BE2C (cell line): ENCODE results near the gene CACHD1.
"Not testable (repeated sequence)": the region's sequence is repeated elsewhere in the genome, so short reads cannot be mapped to it uniquely, and the experiment has no call there.

Experiments
- DNase-seq: peaks from one replicate; pipeline ENCODE4 v3.0.0-alpha.2; 2020
- H3K27me3 ChIP-seq: fragments of 250-450 bp; sonication (Bioruptor Pico); 2 replicates; pipeline ENCODE4 v1.5.1; 2020; ENCODE audit warnings: mild to moderate bottlenecking
- H3K36me3 ChIP-seq: fragments of 250-450 bp; sonication (Bioruptor Pico); 2 replicates; pipeline ENCODE4 v1.5.1; 2020; ENCODE audit warnings: mild to moderate bottlenecking
- H3K4me1 ChIP-seq: fragments of 250-450 bp; sonication (Bioruptor Pico); 2 replicates; pipeline ENCODE4 v1.5.1; 2020
- H3K4me3 ChIP-seq: 2 replicates; pipeline ENCODE4 v1.5.1; 2011; ENCODE audit warnings: low read depth, low read length
- H3K9me3 ChIP-seq: fragments of 250-450 bp; sonication (Bioruptor Pico); 2 replicates; pipeline ENCODE4 v1.5.1; 2020
- CTCF ChIP-seq: IDR thresholded peaks from 2 replicates; pipeline ENCODE4 v1.5.1; 2012; ENCODE audit warnings: mild to moderate bottlenecking, low read depth, low read length

CACHD1 gene

GRCh38 chr1:64699327-64699726, 229.4 kb downstream of the CACHD1 start:
- Histone ChIP-seq H3K4me1 (no peaks in the 10 kb centered on the region), H3K4me3 (no peak overlapping the region), H3K36me3 (no peaks in the 10 kb centered on the region), H3K27me3 (no peaks in the 10 kb centered on the region), H3K9me3 (no peaks in the 10 kb centered on the region)
- no peak for TF ChIP-seq CTCF
- DNase-seq, result no peak

- Histone ChIP-seq H3K4me1 (no peaks in the 10 kb centered on the region), H3K9me3 (no peaks in the 10 kb centered on the region), H3K36me3 (no peaks in the 10 kb centered on the region), H3K4me3 (no peak overlapping the region), H3K27me3 (no peaks in the 10 kb centered on the region)
- DNase-seq, result no peak
- TF ChIP-seq CTCF, result no peak
Measured at GRCh38 chr1:64701071-64701470, 231.1 kb downstream of the CACHD1 start.

GRCh38 chr1:64701886-64702285, 232.0 kb downstream of the CACHD1 start:
- Histone ChIP-seq H3K36me3 (no peaks in the 10 kb centered on the region), H3K4me1 (no peaks in the 10 kb centered on the region), H3K9me3 (no peaks in the 10 kb centered on the region), H3K27me3 (no peaks in the 10 kb centered on the region), H3K4me3 (no peak overlapping the region)
- no peak for TF ChIP-seq CTCF
- no peak for DNase-seq

GRCh38 chr1:64702670-64703069, 232.7 kb downstream of the CACHD1 start:
- H3K4me3 ChIP-seq, H3K9me3 ChIP-seq, H3K27me3 ChIP-seq, H3K36me3 ChIP-seq, DNase-seq, H3K4me1 ChIP-seq: not testable (repeated sequence)

- Histone ChIP-seq H3K4me1 (no peaks in the 10 kb centered on the region), H3K27me3 (no peaks in the 10 kb centered on the region), H3K36me3 (no peaks in the 10 kb centered on the region), H3K4me3 (no peak overlapping the region), H3K9me3 (no peaks in the 10 kb centered on the region)
- DNase-seq, result no peak
- no peak for TF ChIP-seq CTCF
Measured at GRCh38 chr1:64703600-64703999, 233.7 kb downstream of the CACHD1 start.

GRCh38 chr1:64705591-64705990, 235.7 kb downstream of the CACHD1 start:
- Histone ChIP-seq H3K27me3 (no peaks in the 10 kb centered on the region), H3K36me3 (no peaks in the 10 kb centered on the region), H3K9me3 (no peaks in the 10 kb centered on the region), H3K4me1 (no peaks in the 10 kb centered on the region), H3K4me3 (no peak overlapping the region)
- TF ChIP-seq CTCF, result no peak
- DNase-seq, result no peak

- no peaks in the 10 kb centered on the region for H3K4me1 ChIP-seq
Measured at GRCh38 chr1:64711266-64711665, 241.3 kb downstream of the CACHD1 start.

More at GRCh38 chr1:64711266-64711665, 241.3 kb downstream of the CACHD1 start:
- no peak for TF ChIP-seq CTCF
- Histone ChIP-seq H3K4me3 (no peak overlapping the region), H3K9me3 (no peaks in the 10 kb centered on the region), H3K27me3 (no peaks in the 10 kb centered on the region), H3K36me3 (no peaks in the 10 kb centered on the region)
- no peak for DNase-seq
